Measurements from ENCODE around the gene CEACAM18. TPM values are rescaled to one million over a fixed set of nuclear protein-coding genes. Genes with fewer than 3 reads are reported as not detected.
"Not testable (repeated sequence)": the region's sequence is repeated elsewhere in the genome, so short reads cannot be mapped to it uniquely, and the experiment has no call there.

The CEACAM18 gene
- total RNA-seq, 1 donor from 2014 or later, result not detected

DNA sequence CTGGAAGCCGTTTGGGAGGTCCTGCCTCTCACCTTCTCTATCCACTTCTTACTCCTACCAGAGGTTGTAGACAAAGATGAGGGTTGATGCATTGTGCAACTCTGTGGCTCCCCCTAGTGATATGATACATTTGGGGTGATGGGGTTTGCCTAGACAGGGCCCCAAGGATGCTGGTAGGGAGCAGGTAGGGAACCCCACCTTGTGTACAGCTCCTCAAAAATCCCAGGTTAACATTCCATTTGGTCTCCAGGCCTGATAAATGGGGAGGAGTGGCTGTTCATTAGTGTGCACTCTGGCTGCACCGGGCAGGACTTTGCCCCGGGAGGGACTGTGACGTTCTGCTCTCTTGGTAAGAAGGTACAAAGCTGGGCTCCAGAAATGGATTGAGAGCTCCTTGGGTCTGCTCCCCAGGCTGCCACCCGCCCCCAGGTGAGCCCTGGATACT is 39.3 kb upstream of the CEACAM18 start:
- Mint-ChIP-seq H3K4me3 (ENCODE audit: unreplicated experiment) (no peak overlapping the region), H3K4me1 (ENCODE audit: low read depth) (no peaks in the 10 kb centered on the region), H3K36me3 (ENCODE audit: low read depth) (no peaks in the 10 kb centered on the region), H3K27me3 (ENCODE audit: low read depth) (no peaks in the 10 kb centered on the region), H3K27ac (ENCODE audit: unreplicated experiment) (peak overlapping the region; percentile 12), H3K9me3 (ENCODE audit: low read depth) (no peaks in the 10 kb centered on the region)
- no peak for DNase-seq (ENCODE audit: low spot score)
- TF ChIP-seq, protein P1, sequence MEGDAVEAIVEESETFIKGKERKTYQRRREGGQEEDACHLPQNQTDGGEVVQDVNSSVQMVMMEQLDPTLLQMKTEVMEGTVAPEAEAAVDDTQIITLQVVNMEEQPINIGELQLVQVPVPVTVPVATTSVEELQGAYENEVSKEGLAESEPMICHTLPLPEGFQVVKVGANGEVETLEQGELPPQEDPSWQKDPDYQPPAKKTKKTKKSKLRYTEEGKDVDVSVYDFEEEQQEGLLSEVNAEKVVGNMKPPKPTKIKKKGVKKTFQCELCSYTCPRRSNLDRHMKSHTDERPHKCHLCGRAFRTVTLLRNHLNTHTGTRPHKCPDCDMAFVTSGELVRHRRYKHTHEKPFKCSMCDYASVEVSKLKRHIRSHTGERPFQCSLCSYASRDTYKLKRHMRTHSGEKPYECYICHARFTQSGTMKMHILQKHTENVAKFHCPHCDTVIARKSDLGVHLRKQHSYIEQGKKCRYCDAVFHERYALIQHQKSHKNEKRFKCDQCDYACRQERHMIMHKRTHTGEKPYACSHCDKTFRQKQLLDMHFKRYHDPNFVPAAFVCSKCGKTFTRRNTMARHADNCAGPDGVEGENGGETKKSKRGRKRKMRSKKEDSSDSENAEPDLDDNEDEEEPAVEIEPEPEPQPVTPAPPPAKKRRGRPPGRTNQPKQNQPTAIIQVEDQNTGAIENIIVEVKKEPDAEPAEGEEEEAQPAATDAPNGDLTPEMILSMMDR (IDR thresholded peaks at IDR 0.05), result peak; percentile 42

DNA sequence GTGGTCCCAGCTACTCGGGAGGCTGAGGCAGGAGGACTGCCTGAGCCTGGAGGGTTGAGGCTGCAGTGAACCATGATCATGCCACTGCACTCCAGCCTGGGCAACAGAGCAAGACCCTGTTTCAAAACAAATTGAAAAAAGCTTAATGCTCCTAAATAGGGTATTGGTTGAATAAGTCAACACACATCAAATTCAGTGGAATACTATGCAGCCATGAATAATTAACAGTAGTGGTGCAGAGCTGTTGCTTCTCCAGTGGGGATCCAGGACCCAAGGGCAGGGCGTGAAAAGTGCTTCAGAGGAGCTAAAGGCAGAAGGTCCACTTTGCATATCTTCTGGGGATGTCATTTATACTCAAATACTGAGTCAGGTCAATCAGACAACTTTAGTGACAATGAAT is 38.3 kb upstream of the CEACAM18 start:
- DNase-seq (ENCODE audit: low spot score), result no peak
- H3K4me3 Mint-ChIP-seq (ENCODE audit: unreplicated experiment), result no peak overlapping the region
- H3K36me3 Mint-ChIP-seq (ENCODE audit: low read depth), result no peaks in the 10 kb centered on the region
- H3K27me3 Mint-ChIP-seq (ENCODE audit: low read depth), result no peaks in the 10 kb centered on the region
- H3K4me1 Mint-ChIP-seq (ENCODE audit: low read depth), result no peaks in the 10 kb centered on the region
- no peak overlapping the region for H3K27ac Mint-ChIP-seq (ENCODE audit: unreplicated experiment)
- no peaks in the 10 kb centered on the region for H3K9me3 Mint-ChIP-seq (ENCODE audit: low read depth)
- TF ChIP-seq, protein P1 (IDR thresholded peaks at IDR 0.05), result no peak

DNA sequence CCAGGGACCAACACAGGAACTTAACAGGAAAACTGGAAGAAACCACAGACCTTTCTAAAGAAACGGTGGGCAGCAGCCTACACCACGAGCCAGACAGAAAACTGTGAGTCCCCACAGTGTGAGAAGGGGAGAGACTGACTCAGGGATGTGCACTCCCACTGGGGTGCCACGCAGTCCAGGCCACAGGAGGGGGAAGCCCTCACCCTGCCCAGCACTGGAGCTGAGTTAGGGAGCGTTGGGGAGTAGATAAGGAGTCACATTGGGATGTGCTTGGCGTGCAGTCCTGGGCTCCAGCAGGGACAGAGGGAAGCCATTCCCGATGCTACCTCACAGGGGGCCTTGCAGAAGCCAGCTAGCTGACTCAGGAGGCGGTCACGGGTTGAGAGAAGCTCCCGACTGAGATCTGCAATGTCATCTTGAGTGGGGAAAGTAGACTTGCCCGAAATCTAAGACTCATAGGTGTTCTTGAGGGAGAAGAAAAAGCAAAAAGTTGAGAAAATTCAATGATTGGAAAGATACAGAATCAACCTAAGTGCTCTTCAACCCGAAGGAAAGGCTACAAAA is 37.4 kb upstream of the CEACAM18 start:
- Mint-ChIP-seq H3K27me3 (ENCODE audit: low read depth) (no peaks in the 10 kb centered on the region), H3K9me3 (ENCODE audit: low read depth) (no peaks in the 10 kb centered on the region), H3K4me3 (ENCODE audit: unreplicated experiment) (no peak overlapping the region), H3K36me3 (ENCODE audit: low read depth) (no peaks in the 10 kb centered on the region), H3K4me1 (ENCODE audit: low read depth) (no peaks in the 10 kb centered on the region), H3K27ac (ENCODE audit: unreplicated experiment) (no peak overlapping the region)
- DNase-seq (ENCODE audit: low spot score), result no peak
- TF ChIP-seq, protein P1 (IDR thresholded peaks at IDR 0.05), result no peak

DNA sequence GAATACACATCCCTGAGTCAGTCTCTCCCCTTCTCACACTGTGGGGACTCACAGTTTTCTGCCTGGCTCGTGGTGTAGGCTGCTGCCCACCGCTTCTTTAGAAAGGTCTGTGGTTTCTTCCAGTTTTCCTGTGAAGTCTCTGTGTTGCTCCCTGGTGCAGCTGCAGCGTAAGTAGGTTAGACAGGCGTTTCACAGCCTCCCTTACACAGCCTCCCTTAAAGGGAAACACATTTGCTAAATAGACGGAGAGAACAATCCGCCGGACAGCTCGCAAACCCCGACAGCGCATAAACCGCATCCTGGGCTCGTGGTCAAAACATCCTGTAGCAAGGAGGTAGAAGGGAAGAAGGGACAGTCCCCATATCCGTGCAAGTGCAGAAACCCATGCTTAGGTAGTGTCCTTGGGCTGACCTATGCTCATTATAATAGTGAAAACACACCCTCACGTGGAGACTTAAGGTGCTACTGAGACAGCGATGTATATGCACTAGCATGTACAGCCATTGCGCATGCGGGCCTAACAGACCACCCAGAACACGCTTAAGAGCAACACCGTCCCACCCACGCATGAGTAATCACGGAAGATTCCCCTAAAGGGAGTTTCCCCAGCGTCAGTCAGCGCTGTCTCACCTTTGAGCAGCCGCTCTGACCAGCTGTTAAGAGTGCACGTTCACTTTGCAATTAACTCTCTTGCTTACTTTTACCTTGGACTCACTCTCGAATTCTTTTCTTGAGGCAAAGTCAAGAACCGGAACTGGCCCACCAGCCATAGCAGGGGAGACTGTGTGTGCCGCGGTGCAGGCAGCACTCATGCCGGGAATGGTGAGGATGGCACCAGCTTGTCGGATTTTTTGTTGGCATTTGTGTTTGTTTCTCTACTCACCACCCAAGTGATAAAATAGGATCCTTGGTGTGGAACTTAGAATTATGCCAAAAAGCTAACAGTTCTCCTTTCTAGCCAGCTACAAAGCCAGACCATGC is 36.6 kb upstream of the CEACAM18 start:
- H3K4me3 Mint-ChIP-seq (ENCODE audit: unreplicated experiment), result no peak overlapping the region
- no peaks in the 10 kb centered on the region for H3K27me3 Mint-ChIP-seq (ENCODE audit: low read depth)
- H3K4me1 Mint-ChIP-seq (ENCODE audit: low read depth), result no peaks in the 10 kb centered on the region
- no peak overlapping the region for H3K27ac Mint-ChIP-seq (ENCODE audit: unreplicated experiment)
- TF ChIP-seq, protein P1 (IDR thresholded peaks at IDR 0.05), result no peak
- H3K9me3 Mint-ChIP-seq (ENCODE audit: low read depth), result peaks cover under 1% of the 10 kb centered on the region
- no peak for DNase-seq (ENCODE audit: low spot score)
- no peaks in the 10 kb centered on the region for H3K36me3 Mint-ChIP-seq (ENCODE audit: low read depth)

DNA sequence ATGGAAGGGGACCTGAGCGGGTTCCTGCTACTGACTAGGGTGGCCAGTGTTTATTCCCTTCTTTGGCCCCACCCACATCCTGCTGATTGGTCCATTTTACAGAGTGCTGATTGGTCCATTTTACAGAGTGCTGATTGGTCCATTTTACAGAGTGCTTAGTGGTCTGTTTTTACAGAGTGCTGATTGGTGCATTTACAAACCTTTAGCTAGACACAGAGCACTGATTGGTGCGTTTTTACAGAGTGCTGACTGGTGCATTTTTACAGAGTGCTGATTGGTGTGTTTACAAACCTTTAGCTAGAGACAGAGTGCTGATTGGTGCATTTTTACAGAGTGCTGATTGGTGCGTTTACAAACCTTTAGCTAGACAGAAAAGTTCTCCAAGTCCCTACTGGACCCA is 30.8 kb upstream of the CEACAM18 start:
- not testable (repeated sequence) for H3K27me3 Mint-ChIP-seq (ENCODE audit: low read depth); DNase-seq (ENCODE audit: low spot score); H3K36me3 Mint-ChIP-seq (ENCODE audit: low read depth); H3K4me3 Mint-ChIP-seq (ENCODE audit: unreplicated experiment); H3K4me1 Mint-ChIP-seq (ENCODE audit: low read depth); H3K27ac Mint-ChIP-seq (ENCODE audit: unreplicated experiment)
- peaks cover 13% of the 10 kb centered on the region for H3K9me3 Mint-ChIP-seq (ENCODE audit: low read depth)
